Ectodermal cell (in vitro differentiated cells): ENCODE data around the gene GATA5.

ENCODE experiments used
- H3K27ac ChIP-seq: 2 replicates; pipeline ENCODE4 v1.7.0; 2013; ENCODE audit warnings: mild to moderate bottlenecking, low read depth, low read length; ENCODE audit not compliant: insufficient read depth, poor library complexity, severe bottlenecking
- H3K27me3 ChIP-seq: 2 replicates; pipeline ENCODE4 v1.7.0; 2013; ENCODE audit warnings: mild to moderate bottlenecking, low read length; ENCODE audit not compliant: insufficient read depth, control insufficient read depth, poor library complexity, severe bottlenecking
- H3K36me3 ChIP-seq: one replicate; pipeline ENCODE4 v1.7.0; 2013; ENCODE audit warnings: low read length; ENCODE audit not compliant: control insufficient read depth, insufficient read depth
- H3K4me1 ChIP-seq: one replicate; pipeline ENCODE4 v1.7.0; 2013; ENCODE audit warnings: low read length; ENCODE audit not compliant: control insufficient read depth, insufficient read depth
- H3K4me3 ChIP-seq: 2 replicates; pipeline ENCODE4 v1.7.0; 2013; ENCODE audit warnings: low read depth, low read length, control low read depth; ENCODE audit not compliant: insufficient read depth
- H3K9me3 ChIP-seq: 2 replicates; pipeline ENCODE4 v1.7.0; 2013; ENCODE audit warnings: mild to moderate bottlenecking, low read length, moderate library complexity; ENCODE audit not compliant: control insufficient read depth
- WGBS, 2 experiments: methylation state at CpG; one replicate each; pipeline ENCODE4 v1.1.7; 2013; ENCODE audit warnings: missing lambda C conversion rate in 2 of 2; 5-methylcytosine and 5-hydroxymethylcytosine counted together

Gene GATA5

GRCh38 chr20:62464990-62465389, 10.8 kb downstream of the GATA5 start:
- Histone ChIP-seq H3K36me3 (no peaks in the 10 kb centered on the region), H3K4me3 (no peak overlapping the region), H3K27me3 (no peaks in the 10 kb centered on the region), H3K9me3 (no peaks in the 10 kb centered on the region), H3K27ac (no peak overlapping the region), H3K4me1 (peaks cover 5% of the 10 kb centered on the region)
- 88 to 89% methylated on average over 10 of the region's 10 CpGs for WGBS, 2 experiments

GRCh38 chr20:62464425-62464770, 11.4 kb downstream of the GATA5 start:
- Histone ChIP-seq H3K27me3 (no peaks in the 10 kb centered on the region), H3K4me3 (no peak overlapping the region), H3K27ac (no peak overlapping the region), H3K36me3 (no peaks in the 10 kb centered on the region), H3K9me3 (no peaks in the 10 kb centered on the region), H3K4me1 (no peaks in the 10 kb centered on the region)
- 92 to 94% methylated on average over 10 of the region's 10 CpGs for WGBS, 2 experiments

DNA sequence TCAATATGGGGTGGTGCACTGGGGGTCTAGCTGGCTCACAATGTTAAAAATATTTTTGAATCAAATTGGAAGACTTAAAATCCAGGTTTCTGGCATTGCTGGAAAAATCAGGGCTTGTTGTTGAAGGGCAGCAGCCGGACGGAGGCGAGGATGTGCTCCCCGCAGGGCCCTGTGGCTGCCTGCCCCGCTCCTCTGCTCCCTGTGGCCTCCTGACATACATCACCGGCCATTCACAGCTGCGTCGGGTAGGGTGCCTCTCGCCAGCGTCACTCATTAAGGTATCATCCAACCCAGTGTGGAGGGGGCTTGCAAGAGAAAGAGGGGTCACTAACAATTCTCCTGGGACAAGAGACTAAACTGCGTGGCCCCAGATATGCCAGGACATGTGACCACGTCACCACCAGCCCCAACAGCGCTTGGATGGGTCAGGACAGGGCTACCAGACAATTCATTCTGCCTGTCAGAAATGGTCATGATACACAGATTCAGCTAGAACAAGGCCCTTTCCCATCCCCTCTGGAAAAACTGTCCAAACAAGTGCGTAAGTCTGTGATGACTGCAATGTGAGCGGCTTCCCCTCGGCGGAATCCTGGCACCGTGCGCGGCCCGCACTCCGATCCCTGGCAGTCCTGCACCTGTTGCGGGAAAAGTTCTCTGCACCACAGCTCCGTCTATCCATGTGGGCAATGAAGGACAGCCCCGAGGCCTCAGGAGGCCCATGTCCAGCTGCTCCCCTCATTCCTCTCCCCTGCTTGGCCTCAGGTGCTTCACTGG, 12.0 kb downstream of the GATA5 start:
- Histone ChIP-seq H3K27ac (no peak overlapping the region), H3K36me3 (no peaks in the 10 kb centered on the region), H3K9me3 (no peaks in the 10 kb centered on the region), H3K4me3 (no peak overlapping the region), H3K4me1 (no peaks in the 10 kb centered on the region), H3K27me3 (no peaks in the 10 kb centered on the region)
- 89% methylated on average over 25 of the region's 25 CpGs for WGBS, 2 experiments

DNA sequence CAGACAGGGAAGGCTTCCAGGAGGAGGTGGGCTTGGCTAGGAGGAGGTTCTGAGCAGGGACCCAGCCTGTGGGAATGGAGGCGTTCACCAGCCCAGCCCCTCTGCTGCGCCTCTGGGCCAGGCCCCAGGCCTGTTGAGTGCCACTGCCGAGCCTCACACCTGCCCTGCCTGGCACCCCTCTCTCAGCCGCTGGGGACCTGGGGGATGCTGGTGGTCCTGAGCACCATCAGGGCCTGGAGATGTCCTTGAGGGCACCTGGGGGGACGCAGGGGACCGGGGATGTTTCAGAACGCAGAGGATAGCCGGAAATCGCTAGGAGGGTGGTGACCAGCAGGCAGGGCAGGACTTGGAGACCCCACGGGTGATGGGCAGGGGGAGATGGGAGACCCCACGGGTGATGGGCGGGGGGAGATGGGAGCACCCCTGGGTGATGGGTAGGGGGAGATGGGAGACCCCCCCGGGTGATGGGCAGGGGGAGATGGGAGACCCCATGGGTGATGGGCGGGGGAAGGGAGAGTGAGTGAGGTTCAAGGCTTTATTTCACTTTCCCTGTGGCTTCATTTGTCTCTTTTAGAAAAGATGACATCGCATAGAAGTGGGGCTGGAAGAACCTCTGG, 12.7 kb downstream of the GATA5 start:
- WGBS, 2 experiments = 87% methylated on average over 15 of the region's 15 CpGs
- Histone ChIP-seq H3K9me3 (no peaks in the 10 kb centered on the region), H3K4me1 (no peaks in the 10 kb centered on the region), H3K27ac (no peak overlapping the region), H3K4me3 (no peak overlapping the region), H3K27me3 (no peaks in the 10 kb centered on the region), H3K36me3 (no peaks in the 10 kb centered on the region)

- WGBS, 2 experiments = 94 to 95% methylated on average over 13 of the region's 13 CpGs
- H3K27me3 ChIP-seq = no peaks in the 10 kb centered on the region
- no peak overlapping the region for H3K27ac ChIP-seq
- no peaks in the 10 kb centered on the region for H3K9me3 ChIP-seq
- H3K36me3 ChIP-seq = no peaks in the 10 kb centered on the region
- no peaks in the 10 kb centered on the region for H3K4me1 ChIP-seq
- no peak overlapping the region for H3K4me3 ChIP-seq
Measured at GRCh38 chr20:62461834-62462233, 14.0 kb downstream of the GATA5 start.

- no peak overlapping the region for H3K4me3 ChIP-seq
- no peaks in the 10 kb centered on the region for H3K4me1 ChIP-seq
- no peaks in the 10 kb centered on the region for H3K27me3 ChIP-seq
- WGBS, 2 experiments = 88 to 91% methylated on average over 10 of the region's 10 CpGs
- no peaks in the 10 kb centered on the region for H3K9me3 ChIP-seq
- no peaks in the 10 kb centered on the region for H3K36me3 ChIP-seq
- H3K27ac ChIP-seq = no peak overlapping the region
Measured at GRCh38 chr20:62461157-62461556, 14.6 kb downstream of the GATA5 start.

DNA sequence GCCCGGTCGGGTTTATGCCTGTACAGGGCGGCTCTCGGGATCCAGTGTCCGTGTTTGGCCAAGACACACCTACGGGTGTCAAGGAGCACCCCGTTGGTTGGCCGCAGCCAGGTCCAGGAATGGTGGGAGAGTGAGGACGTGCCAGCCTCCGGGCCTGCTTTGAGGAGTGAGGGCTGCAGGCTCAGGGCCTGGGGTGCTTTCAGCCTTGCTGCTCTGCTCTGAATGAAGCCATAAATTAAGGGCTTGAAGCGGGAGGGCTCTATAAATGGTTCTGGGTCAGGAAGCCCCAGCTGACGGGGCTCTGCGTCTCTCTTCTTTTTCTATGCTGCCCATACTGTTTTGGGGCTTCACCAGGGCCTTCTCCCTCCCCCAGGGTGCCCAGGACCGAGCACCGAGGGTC, 15.1 kb downstream of the GATA5 start:
- Histone ChIP-seq H3K27me3 (no peaks in the 10 kb centered on the region), H3K27ac (no peak overlapping the region), H3K4me3 (no peak overlapping the region), H3K9me3 (no peaks in the 10 kb centered on the region), H3K4me1 (peaks cover 2% of the 10 kb centered on the region), H3K36me3 (no peaks in the 10 kb centered on the region)
- WGBS, 2 experiments = 91 to 92% methylated on average over 15 of the region's 15 CpGs

GRCh38 chr20:62459488-62459887, 16.3 kb downstream of the GATA5 start:
- 77 to 78% methylated on average over 14 of the region's 14 CpGs for WGBS, 2 experiments
- Histone ChIP-seq H3K27me3 (no peaks in the 10 kb centered on the region), H3K4me3 (no peak overlapping the region), H3K27ac (no peak overlapping the region), H3K4me1 (peaks cover 11% of the 10 kb centered on the region), H3K9me3 (no peaks in the 10 kb centered on the region), H3K36me3 (no peaks in the 10 kb centered on the region)

GRCh38 chr20:62458275-62459251, 17.2 kb downstream of the GATA5 start:
- Histone ChIP-seq H3K4me3 (no peak overlapping the region), H3K9me3 (no peaks in the 10 kb centered on the region), H3K4me1 (peaks cover 11% of the 10 kb centered on the region), H3K27me3 (no peaks in the 10 kb centered on the region), H3K27ac (no peak overlapping the region), H3K36me3 (no peaks in the 10 kb centered on the region)
- WGBS, 2 experiments = 88 to 89% methylated on average over 41 of the region's 41 CpGs

GRCh38 chr20:62457831-62458230, 18.0 kb downstream of the GATA5 start:
- Histone ChIP-seq H3K27ac (no peak overlapping the region), H3K36me3 (no peaks in the 10 kb centered on the region), H3K9me3 (no peaks in the 10 kb centered on the region), H3K27me3 (no peaks in the 10 kb centered on the region), H3K4me1 (peaks cover 11% of the 10 kb centered on the region), H3K4me3 (no peak overlapping the region)
- WGBS, 2 experiments = 90 to 92% methylated on average over 20 of the region's 20 CpGs
